ENCODE results near the gene CFAP46. TPM values are rescaled to one million over a fixed set of nuclear protein-coding genes. Genes with fewer than 3 reads are reported as not detected.
"Not testable (repeated sequence)": the region's sequence is repeated elsewhere in the genome, so short reads cannot be mapped to it uniquely, and the experiment has no call there.

CFAP46 gene
- total RNA-seq, 3 donors from 2014 or later, result 0.78 to 1.0 TPM; not detected in 1

GRCh38 chr10:132793871-132794849 lies 148.2 kb downstream of the CFAP46 start:
- no peak overlapping the region for H3K4me3 ChIP-seq
- DNase-seq (no peak), ATAC-seq (peak; percentile 26)
- H3K9me3 ChIP-seq, result no peaks in the 10 kb centered on the region
- H3K36me3 ChIP-seq (ENCODE audit: low read depth), result no peaks in the 10 kb centered on the region
- intact Hi-C loops (cut with DNase I, micrococcal nuclease), result no loop called here
- no peaks in the 10 kb centered on the region for H3K4me1 ChIP-seq (ENCODE audit: low read depth)
- no peak for TF ChIP-seq CTCF (IDR thresholded peaks at IDR 0.05)

GRCh38 chr10:132793213-132793612 lies 149.2 kb downstream of the CFAP46 start:
- Histone ChIP-seq H3K4me1 (ENCODE audit: low read depth) (peaks cover 3% of the 10 kb centered on the region), H3K4me3 (no peak overlapping the region), H3K9me3 (no peaks in the 10 kb centered on the region), H3K36me3 (ENCODE audit: low read depth) (no peaks in the 10 kb centered on the region)
- DNase-seq (no peak), ATAC-seq (no peak)
- no peak for TF ChIP-seq CTCF (IDR thresholded peaks at IDR 0.05)
- intact Hi-C loops (cut with DNase I, micrococcal nuclease), result no loop called here

- intact Hi-C loops (cut with DNase I, micrococcal nuclease), result no loop called here
- Histone ChIP-seq H3K9me3 (no peaks in the 10 kb centered on the region), H3K36me3 (ENCODE audit: low read depth) (no peaks in the 10 kb centered on the region), H3K4me3 (no peak overlapping the region), H3K4me1 (ENCODE audit: low read depth) (peaks cover 7% of the 10 kb centered on the region)
- no peak for DNase-seq
- no peak for TF ChIP-seq CTCF (IDR thresholded peaks at IDR 0.05)
- ATAC-seq, result no peak
These were observed 149.6 kb downstream of the CFAP46 start for GRCh38 chr10:132792796-132793195.

- H3K36me3 ChIP-seq (ENCODE audit: low read depth); H3K4me3 ChIP-seq; DNase-seq; ATAC-seq; intact Hi-C loops (cut with DNase I, micrococcal nuclease); H3K9me3 ChIP-seq: not testable (repeated sequence)
- peaks cover 13% of the 10 kb centered on the region for H3K4me1 ChIP-seq (ENCODE audit: low read depth)
These were observed 150.3 kb downstream of the CFAP46 start for GRCh38 chr10:132792099-132792498.

- TF ChIP-seq CTCF (IDR thresholded peaks at IDR 0.05), result no peak
- Histone ChIP-seq H3K9me3 (no peaks in the 10 kb centered on the region), H3K4me1 (ENCODE audit: low read depth) (peaks cover 21% of the 10 kb centered on the region), H3K36me3 (ENCODE audit: low read depth) (no peaks in the 10 kb centered on the region), H3K4me3 (no peak overlapping the region)
- intact Hi-C loops (cut with DNase I, micrococcal nuclease), result no loop called here
- DNase-seq (no peak), ATAC-seq (no peak)
These were observed 151.2 kb downstream of the CFAP46 start for GRCh38 chr10:132790934-132791829.

Measured in mucosa of descending colon (tissue), 3 donors.